ENCODE results near the gene PBX4.

- TF ChIP-seq POLR2A (IDR thresholded peaks at IDR 0.05; ENCODE audit: low read depth, low read length) (no peak), EGR1 (IDR thresholded peaks at IDR 0.05; ENCODE audit: borderline replicate concordance in 1 of 2, low read depth in 2 of 2, low read length in 2 of 2) (no peak), CREM (IDR thresholded peaks at IDR 0.05; ENCODE audit: low read depth) (no peak)
- TF ChIP-seq, protein P1, sequence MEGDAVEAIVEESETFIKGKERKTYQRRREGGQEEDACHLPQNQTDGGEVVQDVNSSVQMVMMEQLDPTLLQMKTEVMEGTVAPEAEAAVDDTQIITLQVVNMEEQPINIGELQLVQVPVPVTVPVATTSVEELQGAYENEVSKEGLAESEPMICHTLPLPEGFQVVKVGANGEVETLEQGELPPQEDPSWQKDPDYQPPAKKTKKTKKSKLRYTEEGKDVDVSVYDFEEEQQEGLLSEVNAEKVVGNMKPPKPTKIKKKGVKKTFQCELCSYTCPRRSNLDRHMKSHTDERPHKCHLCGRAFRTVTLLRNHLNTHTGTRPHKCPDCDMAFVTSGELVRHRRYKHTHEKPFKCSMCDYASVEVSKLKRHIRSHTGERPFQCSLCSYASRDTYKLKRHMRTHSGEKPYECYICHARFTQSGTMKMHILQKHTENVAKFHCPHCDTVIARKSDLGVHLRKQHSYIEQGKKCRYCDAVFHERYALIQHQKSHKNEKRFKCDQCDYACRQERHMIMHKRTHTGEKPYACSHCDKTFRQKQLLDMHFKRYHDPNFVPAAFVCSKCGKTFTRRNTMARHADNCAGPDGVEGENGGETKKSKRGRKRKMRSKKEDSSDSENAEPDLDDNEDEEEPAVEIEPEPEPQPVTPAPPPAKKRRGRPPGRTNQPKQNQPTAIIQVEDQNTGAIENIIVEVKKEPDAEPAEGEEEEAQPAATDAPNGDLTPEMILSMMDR (IDR thresholded peaks at IDR 0.05 in 2 of 3, conservative IDR thresholded peaks at IDR 0.05 in 1 of 3; ENCODE audit: control insufficient read depth in 2 of 3, extremely low read depth in 1 of 3, insufficient read depth in 1 of 3, low read depth in 3 of 3, low read length in 3 of 3): no peak
Observed at GRCh38 chr19:19588546-19588945, 29.9 kb downstream of the PBX4 start.
